Measurements from ENCODE around the gene SLC2A13.
"Not testable (repeated sequence)": the region's sequence is repeated elsewhere in the genome, so short reads cannot be mapped to it uniquely, and the experiment has no call there.

The SLC2A13 gene

DNA sequence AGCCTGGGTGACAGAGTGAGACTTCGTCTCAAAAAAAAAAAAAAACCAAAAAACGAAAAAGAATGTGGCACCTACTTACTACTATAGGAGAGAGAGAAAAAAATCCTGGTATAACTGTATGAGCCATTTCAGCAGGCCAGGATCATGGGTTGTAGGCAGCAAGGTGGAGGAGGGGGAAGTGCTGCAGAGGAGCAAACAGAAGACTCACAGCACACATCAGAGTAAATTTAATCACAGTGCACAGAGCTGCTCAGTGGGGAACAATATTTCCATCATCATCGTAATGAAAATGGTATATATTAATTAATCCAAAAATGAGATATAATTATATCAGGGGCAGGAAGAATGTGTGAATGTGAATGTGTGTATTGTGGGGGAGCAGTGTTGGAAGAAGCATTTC lies 175.8 kb downstream of the SLC2A13 start:
- H3K27me3 ChIP-seq (ENCODE audit: insufficient read depth, low read length, poor library complexity, severe bottlenecking): no peaks in the 10 kb centered on the region
- H3K9me2 ChIP-seq (replicated peaks; ENCODE audit: low read depth, low read length): no peaks in the 10 kb centered on the region
- H3K4me3 ChIP-seq (ENCODE audit: low read length, poor library complexity, severe bottlenecking): no peak overlapping the region
- no peaks in the 10 kb centered on the region for H3K4me1 ChIP-seq (ENCODE audit: insufficient read depth, low read length, poor library complexity, severe bottlenecking)
- H3K9me3 ChIP-seq (ENCODE audit: insufficient read depth, low read depth, low read length): no peaks in the 10 kb centered on the region
- H2AFZ ChIP-seq (ENCODE audit: low read length): no peak overlapping the region
- H3K4me2 ChIP-seq (ENCODE audit: low read depth, low read length, poor library complexity, severe bottlenecking): no peak overlapping the region
- no peaks in the 10 kb centered on the region for H3K79me2 ChIP-seq (ENCODE audit: insufficient read depth, low read length)
- H3F3A ChIP-seq (ENCODE audit: low read depth): no peaks in the 10 kb centered on the region
- TF ChIP-seq, protein P1, sequence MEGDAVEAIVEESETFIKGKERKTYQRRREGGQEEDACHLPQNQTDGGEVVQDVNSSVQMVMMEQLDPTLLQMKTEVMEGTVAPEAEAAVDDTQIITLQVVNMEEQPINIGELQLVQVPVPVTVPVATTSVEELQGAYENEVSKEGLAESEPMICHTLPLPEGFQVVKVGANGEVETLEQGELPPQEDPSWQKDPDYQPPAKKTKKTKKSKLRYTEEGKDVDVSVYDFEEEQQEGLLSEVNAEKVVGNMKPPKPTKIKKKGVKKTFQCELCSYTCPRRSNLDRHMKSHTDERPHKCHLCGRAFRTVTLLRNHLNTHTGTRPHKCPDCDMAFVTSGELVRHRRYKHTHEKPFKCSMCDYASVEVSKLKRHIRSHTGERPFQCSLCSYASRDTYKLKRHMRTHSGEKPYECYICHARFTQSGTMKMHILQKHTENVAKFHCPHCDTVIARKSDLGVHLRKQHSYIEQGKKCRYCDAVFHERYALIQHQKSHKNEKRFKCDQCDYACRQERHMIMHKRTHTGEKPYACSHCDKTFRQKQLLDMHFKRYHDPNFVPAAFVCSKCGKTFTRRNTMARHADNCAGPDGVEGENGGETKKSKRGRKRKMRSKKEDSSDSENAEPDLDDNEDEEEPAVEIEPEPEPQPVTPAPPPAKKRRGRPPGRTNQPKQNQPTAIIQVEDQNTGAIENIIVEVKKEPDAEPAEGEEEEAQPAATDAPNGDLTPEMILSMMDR (conservative IDR thresholded peaks at IDR 0.05; ENCODE audit: low read length): no peak
- TF ChIP-seq EZH2phosphoT487 (IDR thresholded peaks at IDR 0.05; ENCODE audit: borderline replicate concordance): no peak
- H3K9ac ChIP-seq (ENCODE audit: low read depth, low read length, poor library complexity, severe bottlenecking): no peak overlapping the region
- H3K36me3 ChIP-seq (ENCODE audit: insufficient read depth, low read length): no peaks in the 10 kb centered on the region
- no peaks in the 10 kb centered on the region for H4K20me1 ChIP-seq (ENCODE audit: insufficient read depth, low read length, poor library complexity, severe bottlenecking)

DNA sequence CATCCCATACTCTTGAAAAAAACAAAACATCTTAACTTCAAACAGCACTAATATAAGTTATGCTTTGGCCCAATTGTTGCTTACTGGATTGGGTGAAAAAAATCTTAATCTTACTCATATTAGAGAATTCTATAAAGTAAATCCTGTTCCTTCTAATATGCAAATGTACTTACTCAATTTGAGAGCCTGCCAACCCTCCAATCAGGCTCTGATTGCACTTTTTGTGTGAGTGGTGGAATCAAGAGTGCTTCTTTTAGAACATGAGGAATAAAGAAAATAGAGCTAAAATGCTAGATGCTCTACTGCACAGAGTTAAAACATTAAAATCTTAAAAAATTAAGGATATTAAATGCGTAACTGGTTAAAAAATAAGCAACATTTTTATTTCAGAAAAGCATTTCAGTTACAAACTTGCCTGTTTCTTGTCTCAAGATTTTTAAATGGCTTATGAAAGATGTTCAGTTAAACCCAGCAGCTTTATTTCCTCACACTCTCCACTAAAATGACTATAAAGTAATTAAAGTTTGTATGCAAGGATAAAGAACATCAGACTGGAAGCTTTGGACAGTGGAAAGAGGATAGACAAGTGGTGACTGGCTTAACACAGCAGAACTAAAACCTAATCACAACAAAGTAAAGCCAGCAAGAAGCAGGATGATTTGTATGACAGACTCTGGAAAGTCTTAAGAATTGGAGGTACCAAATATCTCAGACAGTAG lies 177.5 kb downstream of the SLC2A13 start:
- Histone ChIP-seq H4K20me1 (ENCODE audit: insufficient read depth, low read length, poor library complexity, severe bottlenecking) (no peaks in the 10 kb centered on the region), H3F3A (ENCODE audit: low read depth) (no peaks in the 10 kb centered on the region), H3K36me3 (ENCODE audit: insufficient read depth, low read length) (no peaks in the 10 kb centered on the region), H3K4me2 (ENCODE audit: low read depth, low read length, poor library complexity, severe bottlenecking) (no peak overlapping the region), H3K79me2 (ENCODE audit: insufficient read depth, low read length) (no peaks in the 10 kb centered on the region), H2AFZ (ENCODE audit: low read length) (no peak overlapping the region), H3K27me3 (ENCODE audit: insufficient read depth, low read length, poor library complexity, severe bottlenecking) (no peaks in the 10 kb centered on the region), H3K4me3 (ENCODE audit: low read length, poor library complexity, severe bottlenecking) (no peak overlapping the region), H3K9ac (ENCODE audit: low read depth, low read length, poor library complexity, severe bottlenecking) (no peak overlapping the region), H3K9me2 (replicated peaks; ENCODE audit: low read depth, low read length) (no peaks in the 10 kb centered on the region), H3K9me3 (ENCODE audit: insufficient read depth, low read depth, low read length) (no peaks in the 10 kb centered on the region), H3K4me1 (ENCODE audit: insufficient read depth, low read length, poor library complexity, severe bottlenecking) (no peaks in the 10 kb centered on the region)
- no peak for TF ChIP-seq EZH2phosphoT487 (IDR thresholded peaks at IDR 0.05; ENCODE audit: borderline replicate concordance)
- TF ChIP-seq, protein P1 (conservative IDR thresholded peaks at IDR 0.05; ENCODE audit: low read length): no peak

DNA sequence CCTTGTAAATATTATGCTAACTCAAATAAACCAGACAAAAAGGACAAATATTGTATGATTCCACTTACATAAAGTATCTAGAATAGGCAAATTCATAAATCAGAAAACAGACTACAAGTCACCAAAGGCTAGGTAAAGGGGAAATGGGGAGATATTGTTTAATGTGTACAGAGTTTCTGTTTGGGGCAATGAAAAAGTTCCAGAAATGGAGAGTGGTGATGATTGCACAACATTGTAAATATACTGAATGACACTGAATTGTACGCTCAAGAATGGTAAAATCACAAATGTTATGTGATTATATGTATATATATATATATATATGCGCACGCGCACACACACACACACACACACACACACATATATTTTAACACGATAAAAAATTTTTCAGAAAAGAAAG lies 182.5 kb downstream of the SLC2A13 start:
- Histone ChIP-seq H3K9me2 (replicated peaks; ENCODE audit: low read depth, low read length) (no peaks in the 10 kb centered on the region), H4K20me1 (ENCODE audit: insufficient read depth, low read length, poor library complexity, severe bottlenecking) (no peaks in the 10 kb centered on the region), H3K4me2 (ENCODE audit: low read depth, low read length, poor library complexity, severe bottlenecking) (no peak overlapping the region), H3K4me1 (ENCODE audit: insufficient read depth, low read length, poor library complexity, severe bottlenecking) (no peaks in the 10 kb centered on the region), H3K9ac (ENCODE audit: low read depth, low read length, poor library complexity, severe bottlenecking) (no peak overlapping the region), H3K9me3 (ENCODE audit: insufficient read depth, low read depth, low read length) (no peaks in the 10 kb centered on the region), H3K79me2 (ENCODE audit: insufficient read depth, low read length) (no peaks in the 10 kb centered on the region), H3F3A (ENCODE audit: low read depth) (no peaks in the 10 kb centered on the region), H2AFZ (ENCODE audit: low read length) (no peak overlapping the region), H3K36me3 (ENCODE audit: insufficient read depth, low read length) (no peaks in the 10 kb centered on the region), H3K27me3 (ENCODE audit: insufficient read depth, low read length, poor library complexity, severe bottlenecking) (no peaks in the 10 kb centered on the region), H3K4me3 (ENCODE audit: low read length, poor library complexity, severe bottlenecking) (no peak overlapping the region)
- TF ChIP-seq EZH2phosphoT487 (IDR thresholded peaks at IDR 0.05; ENCODE audit: borderline replicate concordance): no peak
- TF ChIP-seq, protein P1 (conservative IDR thresholded peaks at IDR 0.05; ENCODE audit: low read length): no peak

DNA sequence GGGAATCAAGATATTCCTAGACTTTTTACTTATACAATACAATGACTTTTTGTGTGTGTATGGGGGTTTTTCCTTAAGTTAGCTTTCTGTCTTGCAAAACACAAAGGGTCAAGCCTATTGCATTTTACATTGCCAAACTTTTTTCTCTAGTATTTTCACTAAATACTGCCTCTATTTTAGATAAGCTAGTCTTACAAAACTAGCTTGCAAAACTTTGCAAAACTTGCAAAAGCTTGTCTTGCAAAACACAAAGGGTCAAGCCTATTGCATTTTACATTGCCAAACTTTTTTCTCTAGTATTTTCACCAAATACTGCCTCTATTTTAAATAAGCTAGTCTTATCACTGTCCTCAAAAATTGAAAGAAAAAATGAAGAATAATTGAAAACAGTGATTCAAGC lies 183.3 kb downstream of the SLC2A13 start:
- H4K20me1 ChIP-seq (ENCODE audit: insufficient read depth, low read length, poor library complexity, severe bottlenecking); H3K9me3 ChIP-seq (ENCODE audit: insufficient read depth, low read depth, low read length); H3K9me2 ChIP-seq (replicated peaks; ENCODE audit: low read depth, low read length); H3K36me3 ChIP-seq (ENCODE audit: insufficient read depth, low read length); H3F3A ChIP-seq (ENCODE audit: low read depth); H3K9ac ChIP-seq (ENCODE audit: low read depth, low read length, poor library complexity, severe bottlenecking); H3K27me3 ChIP-seq (ENCODE audit: insufficient read depth, low read length, poor library complexity, severe bottlenecking); H2AFZ ChIP-seq (ENCODE audit: low read length); H3K4me2 ChIP-seq (ENCODE audit: low read depth, low read length, poor library complexity, severe bottlenecking); H3K4me1 ChIP-seq (ENCODE audit: insufficient read depth, low read length, poor library complexity, severe bottlenecking); H3K79me2 ChIP-seq (ENCODE audit: insufficient read depth, low read length); H3K4me3 ChIP-seq (ENCODE audit: low read length, poor library complexity, severe bottlenecking): not testable (repeated sequence)
